NOMO-1 (cell line): ENCODE results near the gene PCDH9.

ENCODE experiments used
- DNase-seq, 2 experiments: peaks; one replicate each; lab custom pipeline; 2025; ENCODE audit not compliant: unreplicated experiment in 2 of 2; lab: John Stamatoyannopoulos, UW

PCDH9 gene

GRCh38 chr13:66859934-66860877 lies 369.9 kb downstream of the PCDH9 start:
- DNase-seq: no peak

- peak; percentile 27 to 82 for DNase-seq
These were observed 371.1 kb downstream of the PCDH9 start for GRCh38 chr13:66859078-66859477.

- DNase-seq: no peak
These were observed 372.0 kb downstream of the PCDH9 start for GRCh38 chr13:66858163-66858562.

- DNase-seq: no peak
These were observed 375.0 kb downstream of the PCDH9 start for GRCh38 chr13:66855131-66855530.

- no peak for DNase-seq
These were observed 376.6 kb downstream of the PCDH9 start for GRCh38 chr13:66853564-66853963.

GRCh38 chr13:66849706-66850105 lies 380.4 kb downstream of the PCDH9 start:
- DNase-seq: no peak

- DNase-seq: no peak
These were observed 382.6 kb downstream of the PCDH9 start for GRCh38 chr13:66847541-66847940.

GRCh38 chr13:66845393-66845792 lies 384.7 kb downstream of the PCDH9 start:
- DNase-seq: no peak

- no peak for DNase-seq
These were observed 385.2 kb downstream of the PCDH9 start for GRCh38 chr13:66844933-66845332.

GRCh38 chr13:66842766-66843165 lies 387.4 kb downstream of the PCDH9 start:
- DNase-seq: no peak

- DNase-seq: no peak
These were observed 389.5 kb downstream of the PCDH9 start for GRCh38 chr13:66840621-66841020.

- no peak for DNase-seq
These were observed 392.9 kb downstream of the PCDH9 start for GRCh38 chr13:66837246-66837645.

GRCh38 chr13:66835040-66835628 lies 395.0 kb downstream of the PCDH9 start:
- DNase-seq: no peak

GRCh38 chr13:66830940-66831716 lies 399.0 kb downstream of the PCDH9 start:
- DNase-seq: no peak

- DNase-seq: no peak
These were observed 400.3 kb downstream of the PCDH9 start for GRCh38 chr13:66829803-66830202.

- DNase-seq: no peak
These were observed 403.7 kb downstream of the PCDH9 start for GRCh38 chr13:66826398-66826797.

- no peak for DNase-seq
These were observed 408.6 kb downstream of the PCDH9 start for GRCh38 chr13:66821551-66821950.

GRCh38 chr13:66811455-66811854 lies 418.7 kb downstream of the PCDH9 start:
- no peak for DNase-seq

- DNase-seq: no peak
These were observed 420.7 kb downstream of the PCDH9 start for GRCh38 chr13:66809485-66809884.

GRCh38 chr13:66807251-66807650 lies 422.9 kb downstream of the PCDH9 start:
- no peak for DNase-seq

- no peak for DNase-seq
These were observed 424.5 kb downstream of the PCDH9 start for GRCh38 chr13:66805657-66806056.
